Endometrium (tissue), 2 donors: ENCODE results near the gene SLC16A13.
"Not testable (repeated sequence)": the region's sequence is repeated elsewhere in the genome, so short reads cannot be mapped to it uniquely, and the experiment has no call there.

ENCODE experiments used
- FAIRE-seq: peaks from 2 replicates; lab custom pipeline; 2012; peaks lifted over from hg19 to GRCh38; lab: Jason Lieb, UNC
- donor health status: control.
- donor health status: control.

SLC16A13 gene

DNA sequence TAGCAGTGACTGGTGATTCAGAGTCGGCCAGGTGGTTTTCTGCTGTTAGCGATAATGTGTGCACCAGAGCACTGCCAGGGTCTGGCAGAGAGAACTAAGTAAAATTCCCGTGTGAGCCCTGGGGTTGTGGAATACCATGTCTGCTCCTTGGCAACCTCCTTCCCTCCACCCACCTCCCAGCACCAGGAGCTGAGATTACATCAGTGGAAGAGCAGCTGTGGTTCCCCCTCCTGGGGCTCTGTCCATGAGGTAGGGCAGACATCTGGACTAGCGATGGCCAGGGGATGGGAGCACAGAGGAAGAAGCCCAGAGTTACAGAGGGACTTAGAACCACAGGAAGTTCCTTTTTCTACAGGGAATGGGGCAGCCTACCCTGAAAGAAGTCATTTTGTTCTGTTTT, 28.4 kb downstream of the SLC16A13 start:
- no peak for FAIRE-seq

GRCh38 chr17:7067198-7067597, 31.4 kb downstream of the SLC16A13 start:
- no peak for FAIRE-seq

- no peak for FAIRE-seq
Measured at GRCh38 chr17:7068268-7068667, 32.5 kb downstream of the SLC16A13 start.

DNA sequence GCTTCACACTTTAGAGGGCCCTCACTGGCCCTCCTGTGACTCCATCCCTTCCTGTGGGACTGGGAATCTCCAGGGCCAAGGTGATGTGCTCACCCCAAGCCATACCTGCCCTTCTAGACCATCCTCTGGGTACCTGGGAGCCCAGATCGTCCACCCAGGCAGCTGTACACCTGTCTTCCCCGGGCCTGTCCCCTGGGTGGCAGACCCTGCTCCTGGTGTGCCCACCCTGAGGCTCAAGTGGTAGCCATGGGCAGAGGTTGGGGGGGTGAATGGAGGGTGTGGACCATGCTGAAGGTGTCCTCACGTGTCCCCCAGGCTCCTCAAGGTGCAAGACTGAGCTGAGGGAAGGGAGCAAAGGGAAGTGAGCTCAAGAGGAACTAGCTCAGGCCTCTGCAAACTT, 34.9 kb downstream of the SLC16A13 start:
- no peak for FAIRE-seq

DNA sequence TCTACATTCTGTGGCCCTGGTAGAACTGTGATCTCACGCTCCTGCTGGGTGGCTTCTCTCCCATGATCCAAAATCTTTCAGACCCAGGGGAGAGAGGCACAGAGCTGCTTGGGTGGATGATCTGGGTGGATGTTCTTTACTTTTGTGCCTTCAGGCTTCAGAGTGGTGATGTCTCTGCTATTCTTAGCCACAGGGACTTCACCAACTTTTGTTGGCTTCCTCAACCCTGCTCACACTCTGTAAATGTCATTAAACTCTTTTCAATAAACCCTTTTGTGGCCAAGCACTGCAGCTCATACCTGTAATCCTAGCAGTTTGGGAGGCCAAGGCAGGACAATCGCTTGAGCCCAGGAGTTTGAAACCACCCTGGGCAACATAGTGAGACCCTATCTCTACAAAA, 36.6 kb downstream of the SLC16A13 start:
- no peak for FAIRE-seq

DNA sequence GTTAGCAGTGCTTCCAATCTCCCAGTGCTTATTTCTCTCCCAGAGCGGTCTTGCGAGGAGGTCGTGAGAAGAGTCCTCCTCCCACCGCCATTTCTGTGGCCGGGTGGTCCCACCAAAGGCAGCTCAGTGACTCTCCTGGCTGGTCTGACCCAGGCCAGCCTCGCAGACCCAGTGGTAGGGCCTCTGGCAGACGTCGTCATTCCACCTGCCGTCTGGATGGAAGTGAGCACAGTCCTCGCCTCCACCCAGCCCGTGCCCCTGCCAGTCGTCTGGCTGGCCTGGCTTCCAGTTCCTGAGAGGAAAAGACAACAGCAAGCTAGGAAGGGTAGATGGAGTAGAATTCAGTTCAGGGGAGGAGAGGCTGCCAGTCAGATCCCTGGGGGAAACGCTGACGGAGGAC, 39.1 kb downstream of the SLC16A13 start:
- no peak for FAIRE-seq

DNA sequence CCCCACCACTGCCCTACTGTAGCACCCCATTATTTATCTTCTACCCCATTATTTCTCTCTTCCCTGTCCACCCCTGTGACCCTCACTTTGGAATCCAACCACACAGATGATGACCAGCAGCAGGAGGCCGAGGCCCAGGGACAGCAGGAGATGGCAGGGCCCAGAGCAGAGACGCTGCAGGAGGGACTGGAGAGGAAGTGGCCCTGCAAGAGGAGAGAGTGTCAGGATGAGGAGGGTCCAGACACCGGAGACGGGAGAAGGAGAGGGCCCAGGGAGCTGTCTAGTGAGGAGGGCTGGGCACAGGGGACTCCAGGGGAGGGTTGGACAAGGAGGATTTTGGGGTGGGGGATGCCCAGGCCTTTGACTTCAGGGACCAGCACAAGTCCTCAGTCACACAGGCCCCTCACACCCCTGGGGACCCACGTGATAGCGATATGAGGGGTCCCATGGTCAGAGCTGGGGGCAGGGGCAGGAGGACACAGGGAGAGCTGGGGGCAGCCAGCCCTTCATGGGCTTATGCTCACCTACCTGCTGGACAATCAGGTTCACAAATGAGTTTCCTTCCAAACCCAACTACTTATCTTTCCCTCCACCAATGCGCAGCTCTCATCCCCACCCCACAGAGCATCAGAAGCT, 42.2 kb downstream of the SLC16A13 start:
- FAIRE-seq: no peak

DNA sequence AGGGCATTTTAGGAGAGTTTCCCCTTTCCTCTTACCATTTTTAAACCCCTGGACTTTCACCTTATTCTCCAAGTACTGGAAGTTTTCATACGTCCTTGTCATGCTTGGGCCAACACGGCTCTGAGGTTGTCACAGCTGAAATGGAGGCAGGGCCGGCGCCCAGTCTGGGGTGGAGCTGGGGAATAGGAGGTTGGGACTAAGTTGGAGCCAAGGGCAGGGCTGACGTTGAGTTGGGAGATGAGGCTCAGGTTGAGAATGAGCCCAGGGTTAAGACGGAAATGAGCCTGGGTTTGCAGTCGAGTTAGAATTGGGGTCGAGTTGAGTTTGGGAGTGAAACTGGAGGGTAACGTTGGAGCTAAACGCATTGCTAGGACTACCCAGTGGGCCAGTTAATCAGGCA, 42.9 kb downstream of the SLC16A13 start:
- FAIRE-seq: no peak

GRCh38 chr17:7079581-7080455, 44.0 kb downstream of the SLC16A13 start, which contains the start of gene CLEC10A:
TSS of gene CLEC10A (minus strand) at chr17:7080251. CDS start at chr17:7078812, 1,439 bp downstream.
- FAIRE-seq: no peak

GRCh38 chr17:7080456-7081041, 44.7 kb downstream of the SLC16A13 start:
- no peak for FAIRE-seq

DNA sequence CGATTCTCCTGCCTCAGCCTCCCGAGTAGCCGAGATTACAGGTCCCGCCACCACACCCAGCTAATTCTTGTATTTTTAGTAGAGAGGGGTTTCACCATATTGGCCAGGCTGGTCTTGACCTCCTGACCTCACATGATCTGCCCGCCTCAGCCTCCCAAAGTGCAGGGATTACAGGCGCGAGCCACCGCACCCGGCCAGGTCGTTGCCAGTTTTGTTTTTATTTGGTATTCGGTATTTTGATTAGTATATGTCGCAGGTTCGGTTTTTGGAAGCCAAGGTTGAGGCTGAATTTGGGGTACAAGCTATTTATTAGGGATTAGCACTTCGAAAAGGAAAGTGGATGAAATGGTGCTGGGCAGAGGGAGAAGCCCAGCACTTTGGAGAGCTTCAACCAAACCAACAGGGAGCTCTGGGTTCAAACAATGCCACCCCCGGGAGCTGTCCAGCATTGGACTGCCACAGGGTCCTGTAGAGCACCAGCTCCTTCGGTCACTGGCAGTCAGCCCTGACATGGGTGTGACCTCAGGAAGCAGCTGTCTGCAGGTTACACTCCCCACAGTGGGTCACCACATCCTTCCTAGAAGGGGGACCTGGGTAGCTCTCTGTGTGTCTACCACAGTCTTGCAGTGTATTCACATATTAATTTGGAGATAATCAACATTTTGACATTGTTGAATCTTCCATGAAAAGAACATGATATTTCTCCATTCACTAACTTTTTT, 45.7 kb downstream of the SLC16A13 start:
- no peak for FAIRE-seq

DNA sequence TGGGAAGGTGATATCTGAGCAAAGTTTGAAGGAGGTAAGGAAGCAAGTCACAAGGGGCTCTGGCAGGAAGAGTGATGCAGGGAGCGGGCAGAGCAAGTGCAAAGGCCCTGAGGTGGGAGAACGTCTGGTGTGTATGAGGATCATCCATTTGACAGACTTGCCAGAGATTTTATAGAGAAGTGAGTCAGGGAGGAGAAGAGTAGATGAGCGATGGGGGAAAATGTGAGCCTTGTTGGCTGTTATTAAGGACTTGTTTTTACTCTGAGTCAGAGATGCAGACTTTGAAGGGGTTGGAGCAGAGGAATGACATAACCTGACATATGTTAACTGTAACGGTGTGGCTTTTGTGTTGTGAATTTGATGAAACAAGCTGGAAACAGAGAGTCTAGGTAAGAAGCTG, 47.8 kb downstream of the SLC16A13 start:
- FAIRE-seq: no peak

GRCh38 chr17:7084088-7084487, 48.3 kb downstream of the SLC16A13 start:
- FAIRE-seq: no peak

- not testable (repeated sequence) for FAIRE-seq
Measured at GRCh38 chr17:7088442-7088841, 52.6 kb downstream of the SLC16A13 start.

GRCh38 chr17:7089570-7089969, 53.8 kb downstream of the SLC16A13 start:
- not testable (repeated sequence) for FAIRE-seq
